Upper lobe of left lung (tissue), 4 donors: ENCODE measurements around the gene ME1.

ENCODE experiments used
- CTCF ChIP-seq, 6 experiments: fragments of 450-650 bp in 4 of 6; fragments of 200-600 bp in 2 of 6; sonication (generic) in 2 of 6; IDR thresholded peaks; one replicate each; pipeline ENCODE4 v1.5.1; 2016 to 2019; ENCODE audit warnings: antibody characterized with exemption in 6 of 6
- EP300 ChIP-seq, 4 donors: sonication (generic); formaldehyde crosslinking; IDR thresholded peaks; one replicate each; pipeline ENCODE4 v1.5.1; 2017; ENCODE audit warnings: antibody characterized with exemption in 4 of 4, control low read depth in 2 of 4
- POLR2AphosphoS5 ChIP-seq, 2 donors: sonication (generic); formaldehyde crosslinking; IDR thresholded peaks; one replicate each; pipeline ENCODE4 v1.5.1; 2017; ENCODE audit warnings: antibody characterized with exemption in 2 of 2

GRCh38 chr6:83474309-83474708 is 43.5 kb upstream of the ME1 start:
- TF ChIP-seq EP300 (IDR thresholded peaks at IDR 0.05) (no peak), POLR2AphosphoS5 (IDR thresholded peaks at IDR 0.05) (no peak), CTCF (IDR thresholded peaks at IDR 0.05) (no peak)
